Activated T-helper 9 cell treated with anti-CD3 and anti-CD28 coated beads, Interleukin-2, amount 50 U/mL, for 16 hours (primary cell): Measurements from ENCODE around the gene KRT79.
A peak's percentile ranks its signal among the peaks of the same experiment; 100 is the strongest.
"Not testable (repeated sequence)": the region's sequence is repeated elsewhere in the genome, so short reads cannot be mapped to it uniquely, and the experiment has no call there.

ENCODE experiments used
- DNase-seq: peaks from one replicate; pipeline ENCODE4 v3.0.0-alpha.2; 2020; ENCODE audit warnings: low read depth

Gene KRT79

GRCh38 chr12:52833922-52834726, at the start of gene KRT79:
KRT79 (minus strand) TSS chr12:52834311; CDS start chr12:52834260, 51 bp downstream.
- DNase-seq = no peak

GRCh38 chr12:52880499-52880898, 46.4 kb upstream of the KRT79 start:
- not testable (repeated sequence) for DNase-seq

- DNase-seq = peak; percentile 44
Measured at GRCh38 chr12:52879394-52880351, 45.6 kb upstream of the KRT79 start.

GRCh38 chr12:52878507-52879393, 44.6 kb upstream of the KRT79 start:
- DNase-seq = no peak

- no peak for DNase-seq
Measured at GRCh38 chr12:52877242-52877641, 43.1 kb upstream of the KRT79 start.

GRCh38 chr12:52876372-52876771, 42.3 kb upstream of the KRT79 start:
- no peak for DNase-seq

GRCh38 chr12:52874573-52875435, 40.7 kb upstream of the KRT79 start:
- no peak for DNase-seq

- DNase-seq = no peak
Measured at GRCh38 chr12:52873832-52874572, 39.9 kb upstream of the KRT79 start.

- DNase-seq = no peak
Measured at GRCh38 chr12:52873513-52873831, 39.4 kb upstream of the KRT79 start.

GRCh38 chr12:52872644-52873389, 38.7 kb upstream of the KRT79 start:
- no peak for DNase-seq

GRCh38 chr12:52871291-52872039, 37.4 kb upstream of the KRT79 start:
- no peak for DNase-seq

GRCh38 chr12:52870361-52871290, 36.5 kb upstream of the KRT79 start:
- peak; percentile 51 for DNase-seq

GRCh38 chr12:52867642-52868041, 33.5 kb upstream of the KRT79 start:
- DNase-seq = no peak

- DNase-seq = no peak
Measured at GRCh38 chr12:52867152-52867551, 33.0 kb upstream of the KRT79 start.

GRCh38 chr12:52865090-52865944, 31.2 kb upstream of the KRT79 start:
- no peak for DNase-seq

- no peak for DNase-seq
Measured at GRCh38 chr12:52862023-52862422, 27.9 kb upstream of the KRT79 start.

- no peak for DNase-seq
Measured at GRCh38 chr12:52861511-52861910, 27.4 kb upstream of the KRT79 start.
